Stimulated activated CD8-positive, alpha-beta memory T cell treated with anti-CD3 and anti-CD28 coated beads, Interleukin-4, amount 100 ng/mL, for 48 hours (primary cell): ENCODE measurements around the gene OR2H2.

Source experiments
- DNase-seq: peaks from one replicate; pipeline ENCODE4 v3.0.0-alpha.2; 2020

The OR2H2 gene

GRCh38 chr6:29631209-29631810 lies 46.4 kb downstream of the OR2H2 start:
- no peak for DNase-seq

- DNase-seq: peak; percentile 62
These were observed 47.2 kb downstream of the OR2H2 start for GRCh38 chr6:29631860-29632731.

GRCh38 chr6:29632789-29633533 lies 48.0 kb downstream of the OR2H2 start, which contains the start of gene GABBR1:
TSS of gene GABBR1 (minus strand) at chr6:29633183. CDS start at chr6:29632385, 798 bp downstream.
- peak; percentile 76 for DNase-seq

GRCh38 chr6:29633534-29633905 lies 48.6 kb downstream of the OR2H2 start:
- DNase-seq: no peak

GRCh38 chr6:29637247-29637646 lies 52.3 kb downstream of the OR2H2 start:
- no peak for DNase-seq
